Right lobe of liver (tissue), 6 donors: ENCODE measurements around the gene TAF4B. TPM values are rescaled to one million over a fixed set of nuclear protein-coding genes. Genes with fewer than 3 reads are reported as not detected.

Source experiments
- ATAC-seq, 4 donors: fragments of 200-7000 bp; cut with Tn5 transposase; one replicate each; pipeline ENCODE4 v1.9.1; 2020; ENCODE audit warnings: mild to moderate bottlenecking in 4 of 4, moderate library complexity in 4 of 4
- DNase-seq, 3 donors: peaks; one replicate each; pipeline ENCODE4 v3.0.0-alpha.2; 2020
- H3K27ac ChIP-seq, 3 donors: fragments of 200-600 bp; one replicate each; pipeline ENCODE4 v1.8.0; 2022
- H3K27me3 ChIP-seq, 2 donors: fragments of 200-600 bp; one replicate each; pipeline ENCODE4 v1.8.0; 2022
- H3K36me3 ChIP-seq, 4 donors: fragments of 200-600 bp; sonication (generic) in 1 of 4; one replicate each; pipeline versions ENCODE4 v1.5.1 to v1.8.0; 2017 to 2022; ENCODE audit warnings: control low read depth in 1 of 4
- H3K4me1 ChIP-seq, 4 donors: fragments of 200-600 bp; sonication (generic) in 1 of 4; one replicate each; pipeline versions ENCODE4 v1.5.1 to v1.8.0; 2017 to 2022; ENCODE audit warnings: control low read depth in 1 of 4
- H3K4me3 ChIP-seq, 3 donors: fragments of 200-600 bp; one replicate each; pipeline ENCODE4 v1.8.0; 2022
- H3K9me3 ChIP-seq, 4 donors: fragments of 200-600 bp; sonication (generic) in 1 of 4; one replicate each; pipeline versions ENCODE4 v1.5.1 to v1.8.0; 2017 to 2022; ENCODE audit warnings: control low read depth in 1 of 4
- CTCF ChIP-seq, 4 donors: fragments of 200-600 bp in 3 of 4; fragments of 450-650 bp in 1 of 4; IDR thresholded peaks; one replicate each; pipeline versions ENCODE4 v1.5.1 to v1.8.0; 2016 to 2022; ENCODE audit warnings: antibody characterized with exemption in 4 of 4, mild to moderate bottlenecking in 2 of 4
- POLR2A ChIP-seq: fragments of 450-650 bp; IDR thresholded peaks from one replicate; pipeline ENCODE4 v1.6.1; 2017; ENCODE audit warnings: antibody characterized with exemption, mild to moderate bottlenecking
- WGBS: methylation state at CpG from one replicate; pipeline ENCODE4 v1.1.6; 2018; ENCODE audit warnings: low coverage, low lambda C conversion rate; ENCODE audit not compliant: insufficient coverage; ENCODE audit errors: missing lambda C conversion rate; 5-methylcytosine and 5-hydroxymethylcytosine counted together
- intact Hi-C, 2 donors: fragments of 100-400 bp; cut with DNase I; formaldehyde crosslinking; loops; one replicate each; pipeline versions ENCODE4 v1.11.2 to v1.14.1; 2022
- small RNA-seq, 2 experiments: library from RNA; depleted of rRNA; stranded (forward); fragments of <200 nt; gene quantifications; one replicate each; pipeline ENCODE3, GENCODE V24; 2016
- total RNA-seq, 6 experiments: library from RNA; depleted of rRNA in 2 of 6; stranded (reverse); fragments of >200 nt in 2 of 6; fragmentation: NEBNext Ultra II Directional in 3 of 6; extraction: Animal tissue kit (Norgen Biotek cat#: 25700) in 3 of 6; gene quantifications; one replicate each; pipeline versions ENCODE4 v1.1.0 to v1.2.4, GENCODE V29; 2016 to 2023
- donor health status: DM: no; HTN: yes; CAD: no.
- donor health status: DM: no; HTN: no; CAD: no.
- donor health status: DM: no; HTN: no; CAD: no.
- donor health status: DM: no; HTN: yes; CAD: no.
- donor health status: DM: no; HTN: yes; CAD: no.

Gene TAF4B
- total RNA-seq, 6 experiments from 2014 or later = 0.09 to 0.44 (median 0.31) TPM

GRCh38 chr18:26440644-26441043 lies 214.4 kb downstream of the TAF4B start:
- ATAC-seq = no peak
- DNase-seq = no peak
- Histone ChIP-seq H3K4me1 (no peaks in the 10 kb centered on the region), H3K27ac (no peak overlapping the region), H3K9me3 (no peaks in the 10 kb centered on the region), H3K36me3 (no peaks in the 10 kb centered on the region), H3K27me3 (no peaks in the 10 kb centered on the region), H3K4me3 (no peak overlapping the region)
- TF ChIP-seq POLR2A = no peak
- no peak for TF ChIP-seq CTCF (IDR thresholded peaks at IDR 0.05)
- WGBS = 67% methylated on average over 8 of the region's 8 CpGs
- intact Hi-C loops = no loop called here

Small RNA genes lying within 50 kb of the gene (small RNA-seq; reads per million reads assigned to genes)
- 0 reads per million in 2 experiments for gene RNU6-1289P

Other genes starting within 250 kb of the TAF4B start
- 10 to 100 TPM; 26.6 to 47.3 (median 37.6) TPM for gene SS18, start 135.8 kb upstream of the TAF4B start, total RNA-seq
- not detected for gene PSMA8, start 92.6 kb upstream of the TAF4B start, total RNA-seq